ENCODE results near the gene ZNF275.

GRCh38 chrX:153349952-153350351 lies 16.0 kb downstream of the ZNF275 start:
- TF ChIP-seq POLR2A (IDR thresholded peaks at IDR 0.05; ENCODE audit: low read depth, low read length) (no peak), SMC3 (IDR thresholded peaks at IDR 0.05; ENCODE audit: low read depth, low read length) (no peak), RCOR1 (IDR thresholded peaks at IDR 0.05; ENCODE audit: insufficient replicate concordance, low read length) (no peak)
